Left lobe of liver (tissue), 2 donors: ENCODE results near the gene CLEC10A. TPM values are rescaled to one million over a fixed set of nuclear protein-coding genes. Genes with fewer than 3 reads are reported as not detected.
"Not testable (repeated sequence)": the region's sequence is repeated elsewhere in the genome, so short reads cannot be mapped to it uniquely, and the experiment has no call there.

Experiments
- ATAC-seq: fragments of 200-7000 bp; cut with Tn5 transposase; one replicate; pipeline ENCODE4 v1.9.1; 2020; ENCODE audit warnings: mild to moderate bottlenecking, moderate library complexity
- DNase-seq: peaks from one replicate; pipeline ENCODE4 v3.0.0-alpha.2; 2020; ENCODE audit warnings: low spot score
- total RNA-seq: library from RNA; stranded (reverse); gene quantifications from one replicate; pipeline ENCODE4 v1.2.1, GENCODE V29; 2021
- donor health status: DM: no; HTN: no; CAD: no; lungs with moderate emphysema.
- donor health status: DM: no; HTN: yes; CAD: no.

CLEC10A gene, protein sequence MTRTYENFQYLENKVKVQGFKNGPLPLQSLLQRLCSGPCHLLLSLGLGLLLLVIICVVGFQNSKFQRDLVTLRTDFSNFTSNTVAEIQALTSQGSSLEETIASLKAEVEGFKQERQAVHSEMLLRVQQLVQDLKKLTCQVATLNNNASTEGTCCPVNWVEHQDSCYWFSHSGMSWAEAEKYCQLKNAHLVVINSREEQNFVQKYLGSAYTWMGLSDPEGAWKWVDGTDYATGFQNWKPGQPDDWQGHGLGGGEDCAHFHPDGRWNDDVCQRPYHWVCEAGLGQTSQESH
- 1.1 TPM for total RNA-seq

DNA sequence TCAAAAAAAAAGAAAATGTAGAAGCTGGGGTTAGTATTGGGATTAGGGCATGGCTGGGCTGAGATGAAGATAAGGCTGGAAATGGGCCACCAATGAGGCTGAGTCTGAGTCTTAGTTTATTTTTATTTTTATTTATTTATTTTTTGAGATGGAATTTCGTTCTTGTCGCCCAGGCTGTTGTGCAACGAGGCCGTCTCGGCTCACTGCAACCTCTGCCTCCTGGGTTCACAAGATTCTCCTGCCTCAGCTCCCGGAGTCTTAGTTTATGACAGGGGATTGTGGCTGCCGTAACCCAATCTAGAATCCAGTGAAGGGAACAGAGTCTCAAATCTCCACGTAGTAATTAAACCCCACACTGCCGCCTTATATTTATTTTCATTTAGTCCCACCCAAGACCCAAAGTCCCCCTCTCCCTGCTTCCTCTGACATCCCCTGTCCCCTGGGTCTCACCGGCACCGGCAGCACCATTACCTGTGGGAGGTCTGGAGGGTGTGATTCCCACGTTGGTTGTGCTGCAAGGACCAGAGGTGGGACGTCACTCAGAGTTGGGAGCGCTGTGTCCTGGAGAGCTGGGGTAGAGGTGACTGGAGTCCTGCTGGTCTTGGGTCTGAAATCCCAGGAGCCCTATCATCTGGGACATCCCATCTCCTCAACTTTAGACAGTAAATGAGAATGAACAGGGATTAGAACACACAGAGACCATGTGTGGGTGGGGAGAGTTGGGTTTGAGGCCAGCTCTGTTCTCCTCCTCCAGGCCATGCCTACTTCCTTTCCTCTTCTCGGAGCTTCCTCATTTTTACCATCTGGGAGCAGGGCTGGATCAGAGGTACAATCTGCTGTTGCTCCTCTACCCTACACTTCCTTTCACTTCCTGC lies at the start of gene CLEC10A:
Gene CLEC10A (minus strand): TSS at position 671 of the 875 bp plus-strand sequence. CDS start 1,439 bp downstream, outside the sequence.
- peak; percentile 28 for ATAC-seq
- DNase-seq: no peak

DNA sequence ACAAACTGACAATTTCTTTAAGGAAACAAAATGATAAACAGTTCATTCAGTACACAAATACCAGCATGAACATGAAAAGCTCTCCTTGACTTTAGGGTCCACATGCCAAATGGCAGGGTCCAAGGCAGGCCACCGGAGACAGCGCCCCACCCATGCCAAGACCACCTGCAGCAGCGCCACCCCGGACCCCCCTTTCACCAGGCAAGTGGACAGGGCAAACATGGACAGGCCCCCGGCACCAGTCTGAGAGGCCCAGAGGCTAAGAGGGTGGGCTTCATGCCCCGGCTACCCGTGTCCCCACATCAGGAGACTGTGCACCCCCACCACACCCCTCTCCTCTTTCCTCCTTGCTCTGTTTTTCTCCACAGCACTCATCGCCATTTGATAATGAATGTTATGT lies 49.3 kb upstream of the CLEC10A start:
- no peak for DNase-seq
- no peak for ATAC-seq

DNA sequence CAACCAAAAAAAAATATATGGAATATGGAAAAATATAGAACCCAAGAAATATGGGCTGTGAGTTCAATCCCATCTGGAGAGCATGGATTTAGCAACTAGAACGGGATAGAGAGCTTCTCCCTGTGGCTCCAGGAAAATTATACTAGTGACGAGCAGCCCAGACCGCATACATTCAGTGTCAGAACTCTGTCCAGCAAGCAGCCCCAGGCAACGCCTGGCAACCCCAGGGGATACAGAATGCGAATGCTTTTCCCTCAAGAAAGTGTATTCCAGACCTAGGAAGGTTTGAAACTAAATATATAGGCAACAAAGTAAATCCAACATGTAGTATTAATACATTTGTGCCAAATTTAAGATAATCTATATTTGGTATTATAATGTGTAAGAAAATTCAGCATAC lies 48.1 kb upstream of the CLEC10A start:
- ATAC-seq: no peak
- DNase-seq: no peak

DNA sequence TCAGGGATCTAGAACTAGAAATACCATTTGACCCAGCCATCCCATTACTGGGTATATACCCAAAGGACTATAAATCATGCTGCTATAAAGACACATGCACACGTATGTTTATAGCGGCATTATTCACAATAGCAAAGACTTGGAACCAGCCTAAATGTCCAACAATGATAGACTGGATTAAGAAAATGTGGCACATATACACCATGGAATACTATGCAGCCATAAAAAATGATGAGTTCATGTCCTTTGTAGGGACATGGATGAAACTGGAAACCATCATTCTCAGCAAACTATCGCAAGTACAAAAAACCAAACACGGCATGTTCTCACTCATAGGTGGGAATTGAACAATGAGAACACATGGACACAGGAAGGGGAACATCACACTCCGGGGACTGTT lies 47.5 kb upstream of the CLEC10A start:
- DNase-seq, ATAC-seq: not testable (repeated sequence)

DNA sequence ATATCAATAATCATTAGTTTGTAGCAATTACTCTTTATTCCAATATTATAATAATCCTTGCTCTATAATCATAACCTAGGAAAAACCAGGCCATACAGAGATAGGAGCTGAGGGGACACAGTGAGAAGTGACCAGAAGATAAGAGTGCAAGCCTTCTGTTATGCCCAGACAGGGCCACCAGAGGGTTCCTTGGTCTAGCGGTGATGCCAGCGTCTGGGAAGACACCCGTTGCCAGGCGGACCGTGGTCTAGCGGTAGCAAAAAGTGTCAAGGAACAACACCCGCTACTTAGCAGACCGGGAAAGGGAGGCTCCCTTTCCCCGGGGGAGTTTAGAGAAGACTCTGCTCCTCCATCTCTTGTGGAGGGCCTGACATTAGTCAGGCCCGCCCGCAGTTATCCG lies 46.3 kb upstream of the CLEC10A start:
- not testable (repeated sequence) for ATAC-seq, DNase-seq

DNA sequence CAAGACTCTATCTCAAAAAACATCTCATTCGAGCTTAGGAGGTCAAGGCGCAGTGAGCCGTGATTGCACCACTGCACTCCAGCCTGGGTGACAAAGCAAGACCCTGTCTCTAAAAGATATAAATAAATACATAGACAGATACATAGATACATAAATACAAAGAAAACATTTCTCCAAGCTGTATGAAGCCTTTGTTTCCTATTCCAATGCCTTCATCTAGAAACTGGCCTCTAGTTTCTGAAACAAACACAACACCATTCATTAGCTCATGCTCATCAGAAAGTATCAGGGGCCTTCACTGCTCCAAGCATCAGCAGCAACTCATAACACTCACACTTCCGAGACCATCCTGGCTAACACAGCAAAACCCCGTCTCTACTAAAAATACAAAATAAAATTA lies 44.9 kb upstream of the CLEC10A start:
- ATAC-seq: no peak
- DNase-seq: no peak

DNA sequence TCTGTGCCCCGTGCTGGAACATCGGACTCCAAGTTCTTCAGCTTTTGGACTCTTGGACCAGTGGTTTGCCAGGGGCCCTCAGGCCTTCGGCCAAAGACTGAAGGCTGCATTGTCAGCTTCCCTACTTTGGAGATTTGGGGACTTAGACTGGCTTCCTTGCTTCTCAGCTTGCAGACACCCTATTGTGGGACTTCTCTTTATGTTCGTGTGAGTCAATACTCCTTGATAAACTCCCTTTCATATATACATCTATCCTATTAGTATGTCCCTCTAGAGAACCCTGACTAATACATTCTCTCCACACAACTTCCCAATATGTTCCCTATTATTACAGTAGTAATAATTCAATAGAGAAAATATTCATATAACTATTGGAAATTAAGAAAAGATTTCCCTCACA lies 43.8 kb upstream of the CLEC10A start:
- DNase-seq: no peak
- peak; percentile 18 for ATAC-seq

DNA sequence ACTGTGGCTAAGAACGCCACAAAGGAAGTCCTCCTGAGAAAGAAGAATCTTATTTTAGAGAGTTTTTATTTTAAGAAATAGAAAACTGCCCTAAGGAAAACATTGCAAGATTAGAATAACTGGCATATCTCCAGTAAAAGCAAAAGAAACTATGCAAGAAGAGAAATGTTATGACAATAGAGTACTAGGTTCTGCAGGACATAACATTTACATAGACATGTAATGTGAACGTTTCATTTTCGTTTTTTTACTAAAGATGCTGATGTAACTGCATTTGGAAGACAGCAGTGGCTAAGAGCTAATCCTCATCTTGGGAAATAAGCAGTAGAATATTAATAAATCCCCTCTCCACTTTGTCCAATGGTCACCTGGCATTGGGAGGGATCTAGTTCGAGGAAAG lies 42.3 kb upstream of the CLEC10A start:
- ATAC-seq: no peak

DNA sequence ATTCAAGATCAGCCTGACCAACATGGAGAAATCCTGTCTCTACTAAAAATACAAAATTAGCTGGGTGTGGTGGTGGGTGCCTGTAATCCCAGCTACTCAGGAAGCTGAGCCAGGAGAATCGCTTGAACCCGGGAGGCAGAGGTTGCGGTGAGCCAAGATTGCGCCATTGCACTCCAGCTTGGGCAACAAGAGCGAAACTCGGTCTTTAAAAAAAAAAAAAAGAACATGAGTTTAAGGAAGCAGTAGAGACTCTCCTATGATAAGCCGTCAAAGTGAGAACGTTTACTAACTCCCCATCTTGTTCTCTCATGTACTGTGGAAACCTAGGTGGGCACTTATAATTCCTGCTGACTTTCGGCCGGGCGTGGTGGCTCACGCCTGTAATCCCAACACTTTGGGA lies 40.6 kb upstream of the CLEC10A start:
- not testable (repeated sequence) for DNase-seq
- peak; percentile 14 for ATAC-seq

More for the DNA sequence above, 42.3 kb upstream of the CLEC10A start:
- DNase-seq: no peak

DNA sequence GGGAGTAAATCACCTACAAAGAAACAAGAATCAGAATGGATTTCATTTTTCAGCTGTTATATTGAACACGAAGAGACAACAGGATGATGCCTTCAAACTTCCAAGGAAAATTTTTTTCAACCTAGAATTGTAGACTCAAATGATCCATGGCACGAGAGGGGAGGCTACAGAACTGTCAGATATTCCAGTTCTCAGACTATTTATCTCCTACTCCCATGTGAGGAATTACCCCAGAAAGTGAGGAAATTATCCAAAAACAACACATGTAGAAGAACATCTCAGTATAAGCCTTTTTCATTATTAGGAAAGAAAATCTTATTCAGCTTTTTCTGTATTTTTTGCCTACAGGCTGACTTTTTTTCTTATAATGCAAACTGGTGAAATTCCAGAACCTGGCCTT lies 40.1 kb upstream of the CLEC10A start:
- no peak for ATAC-seq

DNA sequence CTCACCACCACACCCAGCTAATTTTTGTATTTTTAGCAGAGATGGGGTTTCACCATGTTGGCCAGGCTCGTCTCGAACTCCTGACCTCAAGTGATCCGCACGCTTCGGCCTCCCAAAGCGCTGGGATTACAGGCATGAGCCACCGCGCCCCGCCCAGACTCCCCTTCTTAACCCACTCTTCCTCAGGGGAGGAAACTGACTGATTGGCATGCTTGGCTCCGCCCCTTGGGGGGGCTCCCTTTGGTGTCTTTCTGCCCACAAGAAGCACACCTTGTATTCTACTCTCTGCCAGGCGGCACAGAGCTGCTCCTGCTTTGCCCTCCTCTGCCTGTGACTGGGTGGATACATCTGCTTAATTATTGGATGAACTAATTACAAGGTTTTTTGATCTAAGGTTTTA lies 39.3 kb upstream of the CLEC10A start:
- no peak for DNase-seq
- no peak for ATAC-seq

More for the DNA sequence above, 40.1 kb upstream of the CLEC10A start:
- no peak for DNase-seq

DNA sequence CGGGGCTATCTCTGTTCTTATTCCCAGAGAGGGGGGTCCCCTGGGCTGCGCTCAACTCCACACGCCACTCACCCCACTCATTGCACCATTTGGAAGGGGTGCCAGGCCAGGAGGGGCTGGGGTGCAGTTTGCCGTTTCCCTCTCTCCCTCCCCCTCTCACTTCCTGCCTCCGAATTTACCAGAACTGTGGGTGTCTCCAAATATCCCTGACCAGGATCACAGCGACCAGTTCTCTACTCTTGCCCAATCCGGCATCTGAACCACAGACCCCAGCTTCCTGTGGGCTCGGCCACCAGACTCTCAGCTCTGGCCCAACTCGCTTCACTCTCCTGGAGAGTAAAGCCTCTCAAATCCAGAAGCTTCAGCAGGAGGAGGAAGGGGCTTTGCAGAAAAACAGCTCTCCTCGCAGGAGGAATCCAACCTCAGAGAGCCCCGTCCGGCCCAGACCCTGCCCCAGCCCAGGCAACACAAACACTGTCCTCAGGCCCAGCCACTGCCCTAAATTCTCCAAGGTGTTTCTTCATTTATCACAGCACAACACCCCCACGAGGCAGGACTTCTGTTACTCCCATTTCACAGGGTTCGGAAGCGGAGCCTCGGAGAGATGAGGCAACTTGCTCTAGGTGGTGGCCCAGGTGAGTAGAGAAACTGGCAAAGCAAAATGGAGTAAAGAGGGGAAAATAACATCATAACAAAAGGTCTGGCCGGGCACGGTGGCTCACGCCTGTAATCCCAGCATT lies 35.0 kb upstream of the CLEC10A start:
- peak; percentile 70 for ATAC-seq
- DNase-seq: no peak

DNA sequence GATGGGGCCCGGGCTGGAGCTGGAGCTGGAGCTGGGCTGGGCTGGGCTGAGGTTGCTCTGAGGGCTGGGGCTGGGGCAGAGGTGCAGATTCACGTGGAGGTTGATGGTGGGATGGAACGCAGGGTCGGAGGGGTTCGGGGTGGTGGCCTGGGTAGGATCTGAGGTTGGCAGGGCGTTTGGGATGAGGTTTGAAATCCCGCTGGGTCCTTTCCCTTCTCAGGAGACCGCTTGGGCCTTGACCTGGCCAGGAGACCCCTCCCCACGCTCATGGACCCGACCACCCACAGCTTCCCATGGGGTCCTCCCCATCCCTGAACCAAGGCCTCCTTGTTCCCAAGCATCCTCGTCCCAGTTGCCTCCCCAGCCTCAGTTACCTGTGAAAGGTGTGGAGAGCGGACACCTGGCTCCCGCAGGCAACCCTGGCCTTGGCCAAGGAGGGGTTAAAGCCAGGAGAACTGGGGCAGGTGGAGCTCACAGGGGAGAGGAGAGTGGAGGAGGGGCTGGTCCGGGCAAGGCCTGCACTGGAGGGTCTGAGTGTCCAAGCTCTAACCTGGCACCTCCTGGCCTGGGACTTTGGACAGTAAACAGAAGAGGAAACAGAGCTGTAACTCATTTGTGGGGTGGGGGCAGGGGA lies 34.3 kb upstream of the CLEC10A start, which contains the start of gene ASGR2:
Gene ASGR2 (minus strand): TSS at position 582 of the 634 bp plus-strand sequence. CDS start 582 bp downstream, outside the sequence.
- DNase-seq (peak; percentile 97), ATAC-seq (peak; percentile 84)

DNA sequence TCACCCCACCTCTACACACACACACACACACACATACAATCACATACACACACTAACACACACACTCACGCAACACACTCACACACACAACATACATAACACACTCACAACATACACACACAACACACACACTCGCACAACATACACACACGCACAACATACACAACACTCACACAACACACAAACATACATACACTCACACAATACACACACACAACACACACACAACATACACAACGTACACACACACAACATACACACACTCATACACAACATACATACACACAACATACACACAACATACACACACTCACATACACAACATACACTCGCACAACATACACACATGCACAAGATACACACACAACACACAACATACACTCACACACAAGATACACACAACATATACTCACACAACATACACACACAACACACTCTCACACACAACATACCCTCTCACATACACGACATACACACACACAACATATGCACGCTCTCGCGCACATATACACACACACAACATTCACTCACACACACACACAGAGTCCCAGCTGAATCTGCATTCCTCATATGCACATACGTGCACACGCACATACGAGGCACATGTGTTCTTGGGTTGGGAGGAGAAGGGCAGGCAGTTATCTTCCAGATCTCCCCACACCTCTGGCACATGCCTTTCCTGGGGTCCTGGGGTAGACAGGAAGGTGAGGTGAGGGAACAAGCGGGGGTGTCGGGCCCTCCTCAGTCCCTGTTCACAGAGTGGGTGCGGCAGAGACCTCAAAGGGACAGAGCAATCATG lies 33.4 kb upstream of the CLEC10A start:
- peak; percentile 47 for DNase-seq
- no peak for ATAC-seq

DNA sequence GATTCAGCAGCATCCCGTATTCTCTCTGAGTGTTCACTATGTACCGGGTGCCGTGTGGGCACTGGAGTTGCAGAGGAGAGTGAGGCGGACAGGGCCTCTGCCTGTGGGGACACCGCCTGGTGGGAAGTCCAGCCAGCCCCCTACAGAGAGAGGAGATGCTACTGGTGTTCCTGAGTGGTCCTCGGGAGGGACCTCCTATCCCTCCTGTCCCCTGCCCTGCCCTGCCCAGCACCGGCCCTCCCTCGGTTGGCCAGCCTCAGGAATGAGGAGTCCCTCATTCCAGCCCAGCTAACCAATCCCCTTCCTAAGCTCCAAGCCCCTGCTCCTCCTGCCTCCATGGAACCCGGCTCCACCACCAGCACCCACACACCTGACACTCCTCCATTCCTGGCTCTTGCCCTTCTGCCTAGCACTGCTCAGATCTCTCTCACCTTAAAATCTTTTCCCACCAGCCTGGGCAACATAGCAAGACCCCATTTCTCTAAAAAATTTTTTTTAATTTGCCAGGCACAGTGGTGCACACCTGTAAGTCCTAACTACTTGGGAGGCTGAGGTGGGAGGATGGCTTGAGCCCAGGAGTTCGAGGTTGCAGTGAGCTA lies 32.6 kb upstream of the CLEC10A start:
- ATAC-seq (peak; percentile 0), DNase-seq (peak; percentile 49)

DNA sequence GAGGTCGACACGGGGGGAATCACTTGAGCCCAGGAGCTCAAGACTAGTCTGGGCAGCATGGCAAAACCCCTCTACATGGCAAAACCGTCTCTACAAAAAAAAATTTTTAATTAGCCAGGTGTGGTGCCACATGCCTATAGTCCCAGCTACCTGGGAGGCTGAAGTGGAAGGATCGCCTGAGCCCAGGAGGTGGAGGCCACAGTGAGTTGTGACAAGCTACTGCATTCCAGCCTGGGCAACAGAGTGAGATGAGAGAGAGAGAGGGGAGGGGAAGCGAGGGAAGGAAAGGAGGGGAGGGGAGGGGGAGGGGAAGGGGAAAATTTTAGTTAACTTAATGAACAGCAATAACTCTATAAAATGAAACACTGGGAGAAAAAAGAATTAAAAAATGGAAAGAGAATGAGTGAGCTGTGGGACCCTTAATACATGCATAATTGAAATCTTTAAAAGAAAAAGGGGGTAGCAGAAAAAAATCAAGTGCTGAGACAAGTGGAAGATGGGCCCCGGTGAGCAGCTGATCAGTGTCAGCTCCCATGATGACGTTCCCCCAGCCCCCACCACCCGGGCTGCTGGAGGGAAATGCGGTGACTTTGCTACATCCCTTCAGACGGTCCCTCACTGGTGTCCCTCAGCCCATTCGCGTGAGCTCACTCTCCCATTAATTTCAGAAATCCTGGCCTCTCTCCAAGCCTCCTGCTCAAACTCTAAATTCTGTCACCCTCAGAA lies 31.9 kb upstream of the CLEC10A start:
- ATAC-seq (no peak), DNase-seq (peak; percentile 39)

DNA sequence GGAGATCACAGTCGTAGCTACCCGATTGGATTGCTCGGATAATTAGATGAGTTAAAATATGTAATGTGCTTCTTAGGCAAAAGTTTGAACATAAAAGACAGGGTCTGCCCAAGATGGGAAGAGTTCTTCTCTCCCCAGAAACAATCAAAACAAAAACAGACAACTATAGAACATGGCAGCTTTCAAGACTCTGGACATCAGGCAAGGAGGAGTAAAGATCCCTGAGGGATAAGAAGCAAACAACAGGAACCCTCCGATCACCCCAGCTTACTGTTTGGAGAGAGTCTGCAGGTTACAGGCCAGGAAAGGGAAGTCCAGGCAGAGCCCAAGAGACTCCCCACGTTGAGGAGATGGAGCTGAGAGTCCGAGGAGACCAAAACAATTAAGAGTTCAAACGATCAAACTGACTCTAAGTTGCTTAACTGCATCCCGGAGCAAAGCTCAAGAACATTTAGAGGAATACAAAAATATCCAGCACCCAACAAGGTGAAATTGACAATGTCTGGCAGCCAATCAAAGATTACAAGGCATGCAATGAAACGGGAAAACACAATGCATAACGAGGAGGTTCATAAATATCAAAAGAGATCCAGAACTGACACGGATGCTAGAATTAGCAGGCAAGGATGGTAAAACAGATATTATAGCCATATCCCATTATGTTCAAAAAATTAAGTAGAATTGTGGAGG lies 30.7 kb upstream of the CLEC10A start:
- ATAC-seq (no peak), DNase-seq (no peak)
